ENCODE results near the gene BBOF1. TPM values are rescaled to one million over a fixed set of nuclear protein-coding genes. Genes with fewer than 3 reads are reported as not detected.
"Not testable (repeated sequence)": the region's sequence is repeated elsewhere in the genome, so short reads cannot be mapped to it uniquely, and the experiment has no call there.

The BBOF1 gene
- total and polyA plus RNA-seq, 4 donors = 14.7 to 23.1 (median 16.1) TPM

DNA sequence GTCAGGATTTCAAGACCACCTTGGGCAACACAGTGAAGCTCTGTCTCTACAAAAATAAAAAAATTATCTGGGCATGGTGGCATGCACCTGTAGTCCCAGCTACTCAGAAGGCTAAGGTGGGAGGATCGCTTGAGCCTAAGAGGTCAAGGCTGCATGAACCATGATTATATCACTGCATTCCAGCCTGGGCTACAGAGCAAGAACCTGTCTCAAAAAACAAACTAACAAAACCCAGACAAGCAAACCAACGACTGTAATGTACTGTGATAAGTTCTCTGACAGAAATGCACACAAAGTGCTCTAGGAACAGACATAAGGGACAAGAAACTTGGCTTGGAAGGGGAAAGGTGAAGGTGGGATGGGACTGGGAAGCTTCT, 22.4 kb upstream of the BBOF1 start:
- H3K4me3 ChIP-seq (ENCODE audit: low read depth, low read length) = no peak overlapping the region
- no peak overlapping the region for H3K27ac ChIP-seq (ENCODE audit: low read depth, low read length)
- H3K27me3 ChIP-seq (ENCODE audit: control insufficient read depth, insufficient read depth, low read length) = no peaks in the 10 kb centered on the region
- no peak for DNase-seq (ENCODE audit: low read depth in 4 of 6, low spot score in 6 of 6)
- no peaks in the 10 kb centered on the region for H3K9me3 ChIP-seq (ENCODE audit: control insufficient read depth, insufficient read depth, low read length)
- H3K4me1 ChIP-seq (ENCODE audit: control insufficient read depth, insufficient read depth, low read length) = no peaks in the 10 kb centered on the region
- peaks cover 2% of the 10 kb centered on the region for H3K36me3 ChIP-seq (ENCODE audit: control insufficient read depth, insufficient read depth, low read length)
- 100% methylated on average over 1 of the region's 2 CpGs for WGBS (ENCODE audit: insufficient coverage)

DNA sequence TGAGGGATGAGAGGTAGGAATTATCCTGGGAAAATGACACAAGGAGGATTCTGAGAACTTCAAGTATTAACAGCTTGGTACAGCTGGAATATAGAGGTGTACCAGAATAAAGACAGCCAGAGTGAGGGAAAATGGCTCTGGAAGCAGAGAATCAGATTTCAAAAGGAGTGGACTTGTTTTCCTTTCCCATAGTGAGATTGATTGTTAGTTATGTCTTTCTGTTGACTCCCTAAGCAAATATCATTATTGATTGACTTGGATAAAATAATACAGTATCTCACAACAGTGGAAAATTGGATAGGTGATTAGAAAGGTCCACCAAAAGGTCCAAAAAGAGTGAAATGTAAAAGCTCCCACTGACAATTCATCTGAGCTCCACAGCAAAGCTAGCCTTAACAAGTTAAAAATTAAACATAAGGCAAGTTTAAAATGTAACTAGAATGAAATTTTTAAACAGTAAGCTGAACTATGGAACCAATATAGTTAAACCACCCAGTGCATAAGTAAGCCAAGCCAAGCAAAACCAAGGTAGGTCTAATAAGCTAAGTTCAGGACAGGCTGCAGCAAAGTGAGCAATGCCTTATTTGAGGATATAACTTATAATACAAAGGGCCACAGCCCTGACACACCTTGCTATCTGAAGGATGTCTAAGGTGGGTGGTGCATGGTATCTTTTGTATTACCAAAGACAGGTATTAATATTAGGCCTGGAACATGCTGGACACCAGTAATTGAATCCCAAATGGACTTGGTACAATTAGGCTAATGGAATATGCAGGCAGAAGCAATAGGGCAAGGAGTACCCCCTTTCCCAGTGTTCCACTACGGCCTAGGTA, 21.8 kb upstream of the BBOF1 start:
- peaks cover 2% of the 10 kb centered on the region for H3K36me3 ChIP-seq (ENCODE audit: control insufficient read depth, insufficient read depth, low read length)
- H3K9me3 ChIP-seq (ENCODE audit: control insufficient read depth, insufficient read depth, low read length) = no peaks in the 10 kb centered on the region
- no CpG with 5 or more reads among the region's 1 CpG for WGBS (ENCODE audit: insufficient coverage)

DNA sequence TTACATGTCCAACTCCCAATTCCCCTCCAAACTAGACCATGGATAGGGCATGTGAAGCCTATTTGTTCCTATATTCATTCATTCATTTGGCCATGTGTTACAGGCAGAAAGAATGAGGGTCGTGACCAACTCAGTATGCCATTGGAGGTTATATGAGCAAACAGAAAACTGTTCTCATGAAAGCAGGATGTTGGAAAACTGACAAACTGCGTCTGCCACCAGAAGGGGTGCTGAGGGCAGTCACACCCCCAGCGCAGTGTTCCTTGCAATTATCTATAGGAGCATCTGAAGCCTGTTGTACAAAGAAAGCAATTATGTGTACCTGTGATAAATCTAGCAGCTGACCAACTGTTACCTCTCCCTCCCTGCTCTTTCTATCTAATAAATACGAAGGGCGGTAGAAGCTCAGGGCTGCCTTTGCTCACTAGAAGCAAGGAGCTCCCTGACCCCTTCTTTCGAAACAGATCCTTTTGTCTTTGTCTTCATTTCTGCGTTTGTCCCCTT, 21.2 kb upstream of the BBOF1 start:
- H3K9me3 ChIP-seq (ENCODE audit: control insufficient read depth, insufficient read depth, low read length) = no peaks in the 10 kb centered on the region
- H3K27me3 ChIP-seq (ENCODE audit: control insufficient read depth, insufficient read depth, low read length) = no peaks in the 10 kb centered on the region
- no peak for DNase-seq (ENCODE audit: low read depth in 4 of 6, low spot score in 6 of 6)
- WGBS (ENCODE audit: insufficient coverage) = 80% methylated on average over 6 of the region's 7 CpGs
- peaks cover 2% of the 10 kb centered on the region for H3K36me3 ChIP-seq (ENCODE audit: control insufficient read depth, insufficient read depth, low read length)
- no peaks in the 10 kb centered on the region for H3K4me1 ChIP-seq (ENCODE audit: control insufficient read depth, insufficient read depth, low read length)
- H3K27ac ChIP-seq (ENCODE audit: low read depth, low read length) = no peak overlapping the region
- no peak overlapping the region for H3K4me3 ChIP-seq (ENCODE audit: low read depth, low read length)

More for the DNA sequence above, 21.8 kb upstream of the BBOF1 start:
- DNase-seq (ENCODE audit: low read depth in 4 of 6, low spot score in 6 of 6) = no peak
- Histone ChIP-seq H3K27me3 (ENCODE audit: control insufficient read depth, insufficient read depth, low read length) (no peaks in the 10 kb centered on the region), H3K4me3 (ENCODE audit: low read depth, low read length) (no peak overlapping the region), H3K4me1 (ENCODE audit: control insufficient read depth, insufficient read depth, low read length) (no peaks in the 10 kb centered on the region), H3K27ac (ENCODE audit: low read depth, low read length) (no peak overlapping the region)

DNA sequence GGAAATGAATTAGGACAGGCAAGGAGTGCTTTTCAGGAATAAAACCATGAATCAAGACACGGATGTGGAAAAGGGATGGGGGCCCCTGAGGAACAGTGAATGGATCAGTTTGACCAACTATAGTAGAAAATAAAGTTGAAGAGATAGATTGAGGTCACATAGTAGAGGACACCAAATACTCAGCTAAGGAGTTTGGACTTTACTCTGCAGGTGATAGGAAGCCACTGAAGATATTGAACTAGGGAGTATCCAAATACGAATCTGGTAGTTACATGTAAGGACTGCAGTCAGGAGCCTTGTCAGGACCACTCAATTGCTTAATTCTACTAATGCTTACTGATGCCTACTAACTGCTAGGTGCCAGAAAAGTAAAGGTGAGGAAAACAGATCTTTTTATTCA, 20.4 kb upstream of the BBOF1 start:
- H3K9me3 ChIP-seq (ENCODE audit: control insufficient read depth, insufficient read depth, low read length) = no peaks in the 10 kb centered on the region
- 89% methylated on average over 2 of the region's 2 CpGs for WGBS (ENCODE audit: insufficient coverage)
- no peaks in the 10 kb centered on the region for H3K27me3 ChIP-seq (ENCODE audit: control insufficient read depth, insufficient read depth, low read length)
- DNase-seq (ENCODE audit: low read depth in 4 of 6, low spot score in 6 of 6) = no peak
- H3K36me3 ChIP-seq (ENCODE audit: control insufficient read depth, insufficient read depth, low read length) = peaks cover 2% of the 10 kb centered on the region
- H3K4me1 ChIP-seq (ENCODE audit: control insufficient read depth, insufficient read depth, low read length) = no peaks in the 10 kb centered on the region
- no peak overlapping the region for H3K4me3 ChIP-seq (ENCODE audit: low read depth, low read length)
- no peak overlapping the region for H3K27ac ChIP-seq (ENCODE audit: low read depth, low read length)

- DNase-seq (ENCODE audit: low read depth in 4 of 6, low spot score in 6 of 6); H3K4me3 ChIP-seq (ENCODE audit: low read depth, low read length); H3K27ac ChIP-seq (ENCODE audit: low read depth, low read length); H3K9me3 ChIP-seq (ENCODE audit: control insufficient read depth, insufficient read depth, low read length); H3K36me3 ChIP-seq (ENCODE audit: control insufficient read depth, insufficient read depth, low read length); H3K27me3 ChIP-seq (ENCODE audit: control insufficient read depth, insufficient read depth, low read length); H3K4me1 ChIP-seq (ENCODE audit: control insufficient read depth, insufficient read depth, low read length): not testable (repeated sequence)
- WGBS (ENCODE audit: insufficient coverage) = no CpG with 5 or more reads among the region's 3 CpGs
These were observed 13.5 kb upstream of the BBOF1 start for GRCh38 chr14:74005664-74006063.

DNA sequence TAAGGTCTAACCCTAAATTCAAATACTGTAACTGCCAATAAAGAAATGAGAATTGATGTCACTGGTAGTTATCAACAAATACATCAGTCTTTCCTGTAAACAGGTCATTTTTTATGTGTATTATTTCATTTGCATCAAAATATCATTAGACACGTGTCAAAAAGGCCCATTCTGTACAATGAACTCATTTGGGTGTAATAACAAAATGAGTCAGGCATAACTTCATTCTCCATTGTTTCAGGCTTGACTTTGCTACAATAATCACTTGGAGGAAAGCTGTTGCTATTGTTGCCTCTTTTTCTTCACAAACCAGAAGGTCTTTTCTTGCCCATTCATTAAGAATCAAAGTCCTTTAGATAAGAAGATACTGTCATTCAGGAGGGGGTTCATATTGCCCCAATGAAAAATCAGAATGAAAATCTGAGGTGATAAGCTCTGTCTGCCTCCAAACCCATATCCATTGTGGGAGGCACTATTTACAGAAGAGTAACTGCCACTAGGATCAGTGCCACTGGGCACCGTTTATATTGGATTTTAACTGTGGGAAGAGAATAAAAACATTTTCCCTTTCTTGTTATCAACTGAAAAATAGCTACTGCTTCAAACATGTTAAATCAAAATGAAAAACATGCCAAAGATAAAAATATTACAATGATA, 10.2 kb upstream of the BBOF1 start:
- no peak overlapping the region for H3K27ac ChIP-seq (ENCODE audit: low read depth, low read length)
- no CpG with 5 or more reads among the region's 2 CpGs for WGBS (ENCODE audit: insufficient coverage)
- H3K9me3 ChIP-seq (ENCODE audit: control insufficient read depth, insufficient read depth, low read length) = no peaks in the 10 kb centered on the region
- H3K4me3 ChIP-seq (ENCODE audit: low read depth, low read length) = no peak overlapping the region
- no peaks in the 10 kb centered on the region for H3K27me3 ChIP-seq (ENCODE audit: control insufficient read depth, insufficient read depth, low read length)
- H3K36me3 ChIP-seq (ENCODE audit: control insufficient read depth, insufficient read depth, low read length) = peaks cover 2% of the 10 kb centered on the region
- DNase-seq (ENCODE audit: low read depth in 4 of 6, low spot score in 6 of 6) = no peak
- no peaks in the 10 kb centered on the region for H3K4me1 ChIP-seq (ENCODE audit: control insufficient read depth, insufficient read depth, low read length)

GRCh38 chr14:74014299-74014698, 4.8 kb upstream of the BBOF1 start:
- no peaks in the 10 kb centered on the region for H3K36me3 ChIP-seq (ENCODE audit: control insufficient read depth, insufficient read depth, low read length)
- no peak overlapping the region for H3K4me3 ChIP-seq (ENCODE audit: low read depth, low read length)
- H3K27ac ChIP-seq (ENCODE audit: low read depth, low read length) = no peak overlapping the region
- H3K9me3 ChIP-seq (ENCODE audit: control insufficient read depth, insufficient read depth, low read length) = no peaks in the 10 kb centered on the region
- no peak for DNase-seq (ENCODE audit: low read depth in 4 of 6, low spot score in 6 of 6)
- peaks cover 5% of the 10 kb centered on the region for H3K4me1 ChIP-seq (ENCODE audit: control insufficient read depth, insufficient read depth, low read length)
- WGBS (ENCODE audit: insufficient coverage) = no CpG with 5 or more reads among the region's 1 CpG
- H3K27me3 ChIP-seq (ENCODE audit: control insufficient read depth, insufficient read depth, low read length) = no peaks in the 10 kb centered on the region

GRCh38 chr14:74015176-74015575, 4.0 kb upstream of the BBOF1 start:
- DNase-seq (ENCODE audit: low read depth in 4 of 6, low spot score in 6 of 6) = no peak
- WGBS (ENCODE audit: insufficient coverage) = no CpG with 5 or more reads among the region's 3 CpGs
- H3K9me3 ChIP-seq (ENCODE audit: control insufficient read depth, insufficient read depth, low read length) = no peaks in the 10 kb centered on the region
- no peaks in the 10 kb centered on the region for H3K36me3 ChIP-seq (ENCODE audit: control insufficient read depth, insufficient read depth, low read length)
- H3K4me1 ChIP-seq (ENCODE audit: control insufficient read depth, insufficient read depth, low read length) = peaks cover 8% of the 10 kb centered on the region
- H3K4me3 ChIP-seq (ENCODE audit: low read depth, low read length) = no peak overlapping the region
- H3K27ac ChIP-seq (ENCODE audit: low read depth, low read length) = no peak overlapping the region
- no peaks in the 10 kb centered on the region for H3K27me3 ChIP-seq (ENCODE audit: control insufficient read depth, insufficient read depth, low read length)

DNA sequence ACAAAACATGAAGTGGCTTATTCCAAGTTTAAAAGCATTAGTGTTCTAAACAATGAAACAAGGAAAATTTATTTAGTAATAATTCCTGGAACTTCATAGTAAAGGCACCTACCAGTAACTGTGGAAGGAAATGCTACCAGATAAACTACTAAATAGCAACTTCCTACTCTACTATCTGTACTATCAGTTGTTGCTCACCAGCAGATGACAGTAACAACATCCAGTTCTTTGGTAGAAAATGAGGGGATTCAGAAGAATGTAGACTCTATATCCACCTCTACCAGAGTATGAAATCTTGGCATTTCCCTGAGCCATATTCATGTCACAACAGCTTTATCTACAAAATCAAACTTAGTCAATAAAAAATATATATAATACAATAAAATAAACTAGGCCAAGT, 3.2 kb upstream of the BBOF1 start:
- DNase-seq (ENCODE audit: low read depth in 4 of 6, low spot score in 6 of 6) = no peak
- Histone ChIP-seq H3K27ac (ENCODE audit: low read depth, low read length) (no peak overlapping the region), H3K9me3 (ENCODE audit: control insufficient read depth, insufficient read depth, low read length) (no peaks in the 10 kb centered on the region)

GRCh38 chr14:74018174-74018585, 969 bp upstream of the BBOF1 start:
- Histone ChIP-seq H3K9me3 (ENCODE audit: control insufficient read depth, insufficient read depth, low read length) (no peaks in the 10 kb centered on the region), H3K27ac (ENCODE audit: low read depth, low read length) (peak overlapping the region; percentile 95), H3K36me3 (ENCODE audit: control insufficient read depth, insufficient read depth, low read length) (no peaks in the 10 kb centered on the region), H3K27me3 (ENCODE audit: control insufficient read depth, insufficient read depth, low read length) (no peaks in the 10 kb centered on the region), H3K4me1 (ENCODE audit: control insufficient read depth, insufficient read depth, low read length) (peaks cover 12% of the 10 kb centered on the region), H3K4me3 (ENCODE audit: low read depth, low read length) (peak overlapping the region; percentile 93)
- WGBS (ENCODE audit: insufficient coverage) = 0% methylated on average over 2 of the region's 8 CpGs
- DNase-seq (ENCODE audit: low read depth in 4 of 6, low spot score in 6 of 6) = peak in 1 of 6 donors; percentile 2

More for the DNA sequence above, 3.2 kb upstream of the BBOF1 start:
- peaks cover 12% of the 10 kb centered on the region for H3K4me1 ChIP-seq (ENCODE audit: control insufficient read depth, insufficient read depth, low read length)
- H3K27me3 ChIP-seq (ENCODE audit: control insufficient read depth, insufficient read depth, low read length) = no peaks in the 10 kb centered on the region
- no peak overlapping the region for H3K4me3 ChIP-seq (ENCODE audit: low read depth, low read length)
- H3K36me3 ChIP-seq (ENCODE audit: control insufficient read depth, insufficient read depth, low read length) = no peaks in the 10 kb centered on the region
